Fibroblast of skin of back (primary cell): ENCODE results near the gene OR2A2. TPM values are rescaled to one million over a fixed set of nuclear protein-coding genes. Genes with fewer than 3 reads are reported as not detected.
"Not testable (repeated sequence)": the region's sequence is repeated elsewhere in the genome, so short reads cannot be mapped to it uniquely, and the experiment has no call there.

Experiments used
- DNase-seq: peaks from one replicate; pipeline ENCODE4 v3.0.0-alpha.2; 2013
- polyA plus RNA-seq, 2 experiments: library from polyadenylated mRNA; unstranded; fragments of 120-200 nt; gene quantifications; one replicate each; pipeline ENCODE4 v1.2.1, GENCODE V29; 2013; ENCODE audit not compliant: insufficient read length in 2 of 2

The OR2A2 gene
- polyA plus RNA-seq (2013, experiment 1 of 2; ENCODE audit: insufficient read length), result not detected
- polyA plus RNA-seq (2013, experiment 2 of 2; ENCODE audit: insufficient read length), result not detected

DNA sequence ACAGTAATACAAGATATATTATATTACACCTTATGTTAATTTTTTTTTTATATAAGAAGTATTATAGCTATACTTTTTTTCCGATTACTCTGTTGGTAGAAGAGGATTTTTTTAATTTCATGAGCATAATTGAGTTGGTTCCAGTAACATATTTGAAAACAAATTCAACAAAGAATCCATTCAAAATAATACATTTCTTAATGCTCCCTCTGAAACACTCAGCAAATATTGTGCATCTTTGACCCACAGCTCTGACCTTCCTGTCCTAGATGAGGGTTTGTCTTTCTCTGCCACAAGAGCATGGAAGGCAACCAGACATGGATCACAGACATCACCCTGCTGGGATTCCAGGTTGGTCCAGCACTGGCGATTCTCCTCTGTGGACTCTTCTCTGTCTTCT is at the start of gene OR2A2:
Gene OR2A2, plus strand, starts transcription at position 301 of the 400 bp plus-strand sequence. Its CDS starts 0 bp downstream, at position 301.
- DNase-seq, result no peak

- DNase-seq, result no peak
These were observed 45.7 kb upstream of the OR2A2 start for GRCh38 chr7:144063710-144064109.

- DNase-seq, result no peak
These were observed 39.9 kb upstream of the OR2A2 start, which contains the start of gene OR2A25 for GRCh38 chr7:144069511-144069910. OR2A25 (plus strand) TSS chr7:144069811; CDS start chr7:144074220, 4,409 bp downstream.

- no peak for DNase-seq
These were observed 39.4 kb upstream of the OR2A2 start for GRCh38 chr7:144069953-144070352.

GRCh38 chr7:144074374-144074773 is 35.0 kb upstream of the OR2A2 start:
- DNase-seq, result no peak

DNA sequence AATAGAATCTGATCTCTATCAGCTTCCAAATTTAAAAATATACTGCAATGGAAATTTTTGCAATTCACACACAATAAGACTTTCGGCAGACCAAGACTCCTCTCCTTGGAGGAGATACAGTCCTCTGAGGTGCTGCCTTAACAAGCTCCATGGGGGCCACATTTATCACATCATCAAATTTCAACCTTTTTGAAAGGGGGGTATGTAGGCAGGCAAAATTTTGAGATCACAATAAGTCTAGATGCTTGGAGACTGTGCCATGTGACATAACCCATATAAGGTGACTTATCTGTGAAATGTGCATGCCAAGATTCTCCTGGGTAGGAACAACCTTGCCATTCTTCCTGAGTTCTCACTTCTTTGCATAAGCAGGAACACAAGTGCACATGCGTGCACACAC is 23.4 kb upstream of the OR2A2 start, which contains the start of gene OR2A12:
Gene OR2A12, plus strand, starts transcription at position 301 of the 400 bp plus-strand sequence. CDS start 8,830 bp downstream, outside the sequence.
- no peak for DNase-seq

GRCh38 chr7:144086730-144087129 is 22.7 kb upstream of the OR2A2 start:
- DNase-seq, result no peak

GRCh38 chr7:144087230-144087629 is 22.2 kb upstream of the OR2A2 start:
- DNase-seq, result no peak

DNA sequence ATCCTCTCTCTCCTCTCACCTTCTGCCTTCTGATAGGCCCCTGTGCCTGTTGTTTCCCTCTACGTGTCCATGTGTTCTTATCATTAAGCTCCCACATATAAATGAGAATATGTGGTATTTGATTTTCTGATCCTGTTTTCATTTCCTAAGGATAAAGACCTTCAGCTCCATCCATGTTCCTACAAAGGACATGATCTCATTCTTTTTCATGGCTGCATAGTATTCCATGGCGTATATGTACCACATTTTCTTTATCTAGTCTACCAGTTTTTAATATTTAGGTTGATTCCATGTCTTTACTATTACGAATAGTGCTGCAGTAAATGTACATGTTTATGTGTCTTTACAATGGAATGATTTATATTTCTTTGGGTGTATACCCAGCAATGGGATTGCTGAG is 18.7 kb upstream of the OR2A2 start:
- no peak for DNase-seq

- no peak for DNase-seq
These were observed 10.6 kb upstream of the OR2A2 start for GRCh38 chr7:144098776-144099175.

DNA sequence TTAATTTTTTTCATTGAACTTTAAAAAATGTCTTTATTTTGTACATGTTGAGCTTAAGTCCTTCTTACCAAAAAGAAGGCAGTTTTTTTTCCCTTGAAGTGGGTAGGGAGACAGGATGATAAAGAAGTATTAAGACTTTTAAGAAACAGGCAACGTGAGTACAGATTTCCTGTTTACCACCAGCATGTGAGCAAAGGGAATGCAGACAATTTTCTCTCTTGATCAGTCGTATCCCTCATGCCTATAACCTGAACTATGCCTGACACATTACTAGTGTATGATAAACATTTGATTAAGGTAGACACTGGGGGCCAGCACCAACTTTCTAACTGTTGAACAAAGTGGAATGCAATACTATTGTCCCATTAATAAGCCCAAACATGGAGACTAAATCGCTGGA is 8.8 kb upstream of the OR2A2 start:
- no peak for DNase-seq

GRCh38 chr7:144102041-144102440 is 7.3 kb upstream of the OR2A2 start:
- no peak for DNase-seq

- no peak for DNase-seq
These were observed 4.2 kb upstream of the OR2A2 start for GRCh38 chr7:144105211-144105610.

- no peak for DNase-seq
These were observed 889 bp downstream of the OR2A2 start for GRCh38 chr7:144110272-144110671.

- no peak for DNase-seq
These were observed 4.3 kb downstream of the OR2A2 start for GRCh38 chr7:144113651-144114050.

DNA sequence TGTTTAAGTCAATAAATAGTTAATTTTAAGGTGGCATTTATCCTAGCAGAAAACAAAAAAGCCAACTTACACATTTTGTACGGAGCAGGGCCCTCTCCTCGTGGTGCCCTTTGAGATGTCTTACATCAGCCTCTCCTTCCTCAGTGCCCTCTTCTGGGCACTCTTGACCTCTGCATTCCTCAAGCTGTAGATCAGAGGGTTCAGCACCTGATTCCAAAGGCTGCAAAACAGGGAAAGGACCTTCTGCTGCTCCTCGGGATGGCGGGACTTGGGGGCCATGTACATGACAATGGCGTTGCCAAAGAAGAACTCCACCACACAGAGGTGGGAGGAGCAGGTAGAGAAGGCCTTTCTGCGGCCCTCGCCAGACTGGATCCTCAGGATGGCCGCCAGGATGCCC is 9.0 kb downstream of the OR2A2 start:
- no peak for DNase-seq

GRCh38 chr7:144122876-144123275 is 13.5 kb downstream of the OR2A2 start, which contains the start of gene OR2A14:
OR2A14 (plus strand) TSS chr7:144123176; CDS start chr7:144129113, 5,937 bp downstream.
- DNase-seq, result no peak

- DNase-seq, result peak; percentile 66
These were observed 18.4 kb downstream of the OR2A2 start for GRCh38 chr7:144127714-144128334.

DNA sequence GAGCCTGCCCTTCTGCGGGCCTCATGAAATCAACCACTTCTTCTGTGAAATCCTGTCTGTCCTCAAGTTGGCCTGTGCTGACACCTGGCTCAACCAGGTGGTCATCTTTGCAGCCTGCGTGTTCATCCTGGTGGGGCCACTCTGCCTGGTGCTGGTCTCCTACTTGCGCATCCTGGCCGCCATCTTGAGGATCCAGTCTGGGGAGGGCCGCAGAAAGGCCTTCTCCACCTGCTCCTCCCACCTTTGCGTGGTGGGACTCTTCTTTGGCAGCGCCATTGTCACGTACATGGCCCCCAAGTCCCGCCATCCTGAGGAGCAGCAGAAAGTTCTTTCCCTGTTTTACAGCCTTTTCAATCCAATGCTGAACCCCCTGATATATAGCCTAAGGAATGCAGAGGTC is 20.2 kb downstream of the OR2A2 start:
- DNase-seq, result not testable (repeated sequence)

- DNase-seq, result no peak
These were observed 21.3 kb downstream of the OR2A2 start for GRCh38 chr7:144130730-144131129.

GRCh38 chr7:144132262-144132661 is 22.9 kb downstream of the OR2A2 start:
- no peak for DNase-seq

- no peak for DNase-seq
These were observed 23.9 kb downstream of the OR2A2 start for GRCh38 chr7:144133307-144133706.

GRCh38 chr7:144134116-144134515 is 24.7 kb downstream of the OR2A2 start:
- no peak for DNase-seq

DNA sequence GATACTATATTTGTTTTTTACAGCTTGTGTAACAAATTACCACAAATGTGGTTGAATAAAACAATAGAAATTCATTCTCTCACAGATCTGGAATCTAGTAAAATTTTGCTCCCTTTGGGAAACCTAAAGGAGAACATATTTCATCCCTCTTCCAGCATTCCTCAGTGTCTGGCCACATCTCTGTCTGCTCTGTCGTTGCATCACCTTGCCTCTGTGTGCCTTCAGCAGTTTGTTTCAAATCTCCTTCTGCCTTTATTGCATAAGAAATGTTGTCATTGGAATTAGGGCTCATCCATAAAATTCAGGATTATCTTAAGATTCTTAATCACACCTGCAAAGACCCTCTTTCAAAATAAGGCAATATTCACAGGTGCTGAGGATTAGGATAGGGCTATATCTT is 28.1 kb downstream of the OR2A2 start:
- no peak for DNase-seq

DNA sequence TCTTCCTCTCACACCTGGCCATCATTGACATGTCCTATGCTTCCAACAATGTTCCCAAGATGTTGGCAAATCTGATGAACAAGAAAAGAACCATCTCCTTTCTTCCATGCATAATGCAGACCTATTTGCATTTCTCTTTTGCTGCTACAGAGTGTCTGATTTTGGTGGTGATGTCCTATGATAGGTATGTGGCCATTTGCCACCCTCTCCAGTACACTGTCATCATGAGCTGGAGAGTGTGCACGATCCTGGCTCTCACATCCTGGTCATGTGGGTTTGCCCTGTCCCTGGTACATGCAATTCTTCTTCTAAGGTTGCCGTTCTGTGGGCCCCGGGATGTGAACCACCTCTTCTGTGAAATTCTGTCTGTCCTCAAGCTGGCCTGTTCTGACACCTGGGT is 32.8 kb downstream of the OR2A2 start:
- peak; percentile 0 for DNase-seq
